Panc1 (cell line): ENCODE results near the gene BICDL2.

Source experiments
- CTCF ChIP-seq: fragments of 450-650 bp; IDR thresholded peaks from 2 replicates; pipeline ENCODE4 v1.5.1; 2017; ENCODE audit warnings: mild to moderate bottlenecking
- POLR2AphosphoS5 ChIP-seq: IDR thresholded peaks from 2 replicates; pipeline ENCODE4 v1.6.1; 2012; ENCODE audit warnings: mild to moderate bottlenecking, low read depth, low read length, moderate library complexity
- SIN3A ChIP-seq: IDR thresholded peaks from 2 replicates; pipeline ENCODE4 v1.6.1; 2012; ENCODE audit warnings: low read depth, mild to moderate bottlenecking, low read length, moderate library complexity, borderline replicate concordance; ENCODE audit not compliant: insufficient read depth

GRCh38 chr16:3047387-3047720 lies 10.6 kb upstream of the BICDL2 start:
- TF ChIP-seq CTCF (no peak), POLR2AphosphoS5 (no peak), SIN3A (no peak)
